ENCODE measurements around the gene AFF3.

Gene AFF3

GRCh38 chr2:100010606-100011005 lies 131.8 kb downstream of the AFF3 start:
- TF ChIP-seq FOXP2 (optimal IDR thresholded peaks at IDR 0.05; ENCODE audit: borderline replicate concordance, extremely low read depth, extremely low read length, insufficient read depth) (no peak), POLR2AphosphoS5 (IDR thresholded peaks at IDR 0.05; ENCODE audit: low read depth, low read length) (no peak), TAF1 (IDR thresholded peaks at IDR 0.05; ENCODE audit: borderline replicate concordance, insufficient read depth, low read length) (no peak), REST (IDR thresholded peaks at IDR 0.05; ENCODE audit: insufficient read depth in 1 of 2, low read depth in 2 of 2, low read length in 2 of 2) (no peak), SIN3A (IDR thresholded peaks at IDR 0.05; ENCODE audit: borderline replicate concordance, insufficient read depth, low read length) (no peak)

GRCh38 chr2:100009743-100010142 lies 132.6 kb downstream of the AFF3 start:
- no peak for TF ChIP-seq REST (IDR thresholded peaks at IDR 0.05; ENCODE audit: insufficient read depth in 1 of 2, low read depth in 2 of 2, low read length in 2 of 2)
- no peak for TF ChIP-seq POLR2AphosphoS5 (IDR thresholded peaks at IDR 0.05; ENCODE audit: low read depth, low read length)
- TF ChIP-seq FOXP2 (optimal IDR thresholded peaks at IDR 0.05; ENCODE audit: borderline replicate concordance, extremely low read depth, extremely low read length, insufficient read depth): no peak
- TF ChIP-seq SIN3A (IDR thresholded peaks at IDR 0.05; ENCODE audit: borderline replicate concordance, insufficient read depth, low read length): no peak
- no peak for TF ChIP-seq TAF1 (IDR thresholded peaks at IDR 0.05; ENCODE audit: borderline replicate concordance, insufficient read depth, low read length)

DNA sequence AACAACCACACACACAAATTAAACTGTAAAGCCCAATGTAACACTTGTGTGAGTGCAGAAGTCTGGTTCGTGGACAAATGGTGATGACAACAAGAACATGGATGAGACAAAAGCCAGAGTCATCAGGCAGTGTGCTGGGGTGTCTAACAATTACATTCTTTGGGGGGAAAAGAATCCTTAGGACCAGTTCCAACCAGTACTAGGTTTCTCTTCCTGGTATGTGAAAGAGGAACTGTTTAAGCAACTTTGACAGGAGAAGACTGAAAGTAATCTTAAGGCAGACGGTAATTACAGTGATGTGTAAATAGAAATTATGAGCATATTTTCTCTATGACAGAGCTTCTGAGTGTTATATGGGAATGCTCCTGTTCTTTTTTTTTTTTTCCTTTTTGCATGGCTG lies 133.4 kb downstream of the AFF3 start:
- no peak for TF ChIP-seq SIN3A (IDR thresholded peaks at IDR 0.05; ENCODE audit: borderline replicate concordance, insufficient read depth, low read length)
- TF ChIP-seq POLR2AphosphoS5 (IDR thresholded peaks at IDR 0.05; ENCODE audit: low read depth, low read length): no peak
- TF ChIP-seq REST (IDR thresholded peaks at IDR 0.05; ENCODE audit: insufficient read depth in 1 of 2, low read depth in 2 of 2, low read length in 2 of 2): no peak
- TF ChIP-seq FOXP2 (optimal IDR thresholded peaks at IDR 0.05; ENCODE audit: borderline replicate concordance, extremely low read depth, extremely low read length, insufficient read depth): no peak
- no peak for TF ChIP-seq TAF1 (IDR thresholded peaks at IDR 0.05; ENCODE audit: borderline replicate concordance, insufficient read depth, low read length)

- TF ChIP-seq POLR2AphosphoS5 (IDR thresholded peaks at IDR 0.05; ENCODE audit: low read depth, low read length) (no peak), TAF1 (IDR thresholded peaks at IDR 0.05; ENCODE audit: borderline replicate concordance, insufficient read depth, low read length) (no peak), SIN3A (IDR thresholded peaks at IDR 0.05; ENCODE audit: borderline replicate concordance, insufficient read depth, low read length) (no peak)
These were observed 135.9 kb downstream of the AFF3 start for GRCh38 chr2:100006516-100006915.

DNA sequence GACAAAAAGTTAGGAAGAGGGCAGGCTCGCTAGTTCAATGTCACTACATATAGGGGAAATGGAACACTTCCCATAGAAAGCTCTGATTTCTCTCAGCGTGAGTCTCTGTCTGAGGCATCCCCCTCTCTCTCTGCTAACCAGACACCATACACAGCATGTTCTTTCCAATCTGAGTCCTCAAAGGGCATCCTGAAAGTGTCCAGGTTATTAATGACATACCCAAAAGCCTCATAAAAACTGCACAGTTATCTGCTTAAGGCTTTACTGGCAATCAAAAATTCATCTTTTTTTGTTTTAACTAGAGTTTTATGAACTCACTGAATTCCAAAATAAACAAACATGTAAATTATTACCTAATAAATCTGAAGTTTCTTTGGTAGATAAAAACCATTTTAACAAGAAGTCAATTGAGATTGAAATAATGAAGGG lies 137.4 kb downstream of the AFF3 start:
- TF ChIP-seq SIN3A (IDR thresholded peaks at IDR 0.05; ENCODE audit: borderline replicate concordance, insufficient read depth, low read length) (no peak), FOXP2 (optimal IDR thresholded peaks at IDR 0.05; ENCODE audit: borderline replicate concordance, extremely low read depth, extremely low read length, insufficient read depth) (no peak), POLR2AphosphoS5 (IDR thresholded peaks at IDR 0.05; ENCODE audit: low read depth, low read length) (no peak), TAF1 (IDR thresholded peaks at IDR 0.05; ENCODE audit: borderline replicate concordance, insufficient read depth, low read length) (no peak), REST (IDR thresholded peaks at IDR 0.05; ENCODE audit: insufficient read depth in 1 of 2, low read depth in 2 of 2, low read length in 2 of 2) (no peak)

Data from PFSK-1 (cell line).